GM19463 (cell line): ENCODE data around the gene CLCNKB.
"Not testable (repeated sequence)": the region's sequence is repeated elsewhere in the genome, so short reads cannot be mapped to it uniquely, and the experiment has no call there.

Source experiments
- ATAC-seq: cut with Tn5 transposase; IDR thresholded peaks from one replicate; pipeline ENCODE4 v1.9.1; 2021; ENCODE audit warnings: mild to moderate bottlenecking, moderate library complexity; ENCODE audit not compliant: unreplicated experiment

CLCNKB gene

GRCh38 chr1:16014509-16015482 lies 28.8 kb upstream of the CLCNKB start:
- ATAC-seq = no peak

- no peak for ATAC-seq
These were observed 28.1 kb upstream of the CLCNKB start for GRCh38 chr1:16015491-16015890.

- no peak for ATAC-seq
These were observed 27.4 kb upstream of the CLCNKB start for GRCh38 chr1:16015960-16016901.

- no peak for ATAC-seq
These were observed 26.5 kb upstream of the CLCNKB start for GRCh38 chr1:16017076-16017460.

GRCh38 chr1:16017461-16018303 lies 25.9 kb upstream of the CLCNKB start, which contains the start of gene HSPB7:
Gene HSPB7, minus strand, starts transcription at chr1:16018043. Its CDS starts 80 bp downstream, at chr1:16017963.
- no peak for ATAC-seq

GRCh38 chr1:16018308-16018707 lies 25.3 kb upstream of the CLCNKB start:
- no peak for ATAC-seq

- no peak for ATAC-seq
These were observed 24.6 kb upstream of the CLCNKB start for GRCh38 chr1:16018749-16019643.

GRCh38 chr1:16019644-16020277 lies 23.8 kb upstream of the CLCNKB start:
- no peak for ATAC-seq

- ATAC-seq = no peak
These were observed 23.3 kb upstream of the CLCNKB start for GRCh38 chr1:16020325-16020724.

- ATAC-seq = not testable (repeated sequence)
These were observed 22.7 kb upstream of the CLCNKB start for GRCh38 chr1:16020878-16021277.

GRCh38 chr1:16021681-16022080 lies 21.9 kb upstream of the CLCNKB start, which contains the start of gene CLCNKA:
Gene CLCNKA, plus strand, starts transcription at chr1:16022036. Its CDS starts 584 bp downstream, at chr1:16022620.
- ATAC-seq = no peak

GRCh38 chr1:16022393-16022792 lies 21.2 kb upstream of the CLCNKB start:
- no peak for ATAC-seq

GRCh38 chr1:16023050-16023653 lies 20.4 kb upstream of the CLCNKB start:
- no peak for ATAC-seq

GRCh38 chr1:16026302-16026701 lies 17.3 kb upstream of the CLCNKB start:
- ATAC-seq = not testable (repeated sequence)

- no peak for ATAC-seq
These were observed 16.7 kb upstream of the CLCNKB start for GRCh38 chr1:16026723-16027484.

- ATAC-seq = no peak
These were observed 15.2 kb upstream of the CLCNKB start for GRCh38 chr1:16028237-16029002.

GRCh38 chr1:16029003-16029268 lies 14.6 kb upstream of the CLCNKB start:
- not testable (repeated sequence) for ATAC-seq
